Measurements from ENCODE around the gene PPP1R16B. TPM values are rescaled to one million over a fixed set of nuclear protein-coding genes. Genes with fewer than 3 reads are reported as not detected.

The PPP1R16B gene
- total RNA-seq, 2 donors from 2014 or later: 1.3 to 1.9 TPM

DNA sequence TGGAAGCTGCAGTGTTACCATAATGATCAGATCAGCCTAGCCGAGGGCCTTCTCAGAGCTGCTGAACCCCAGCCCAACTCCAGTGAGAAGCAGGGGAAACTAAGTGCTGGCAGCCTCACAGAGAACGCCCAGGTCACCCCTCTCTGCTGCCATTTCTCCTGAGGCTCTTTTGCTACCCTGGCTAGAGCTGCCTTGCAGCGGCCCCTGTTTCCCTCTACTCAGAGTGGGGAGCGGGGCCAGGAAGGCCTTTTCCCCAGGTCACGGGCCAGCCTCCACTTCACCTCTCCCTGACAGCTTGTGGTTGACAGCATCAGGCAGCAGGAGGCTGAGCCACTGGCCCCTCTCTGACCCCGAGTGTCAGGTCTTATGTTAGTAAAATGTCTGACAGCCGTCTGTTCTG is 34.5 kb upstream of the PPP1R16B start:
- TF ChIP-seq POLR2A (IDR thresholded peaks at IDR 0.05): no peak
- TF ChIP-seq POLR2AphosphoS5 (IDR thresholded peaks at IDR 0.05): no peak
- TF ChIP-seq CTCF (IDR thresholded peaks at IDR 0.05): no peak
- intact Hi-C loops (cut with DNase I): no loop called here
- Histone ChIP-seq H3K27me3 (replicated peaks; ENCODE audit: insufficient read depth) (no peaks in the 10 kb centered on the region), H3K27ac (no peak overlapping the region), H3K4me3 (no peak overlapping the region), H3K9me3 (no peaks in the 10 kb centered on the region), H3K36me3 (peaks cover 0 to 5% of the 10 kb centered on the region in 2 donors), H3K4me1 (replicated peaks) (no peaks in the 10 kb centered on the region)
- 81% methylated on average over 7 of the region's 7 CpGs for WGBS
- no peak for DNase-seq (ENCODE audit: low spot score)

DNA sequence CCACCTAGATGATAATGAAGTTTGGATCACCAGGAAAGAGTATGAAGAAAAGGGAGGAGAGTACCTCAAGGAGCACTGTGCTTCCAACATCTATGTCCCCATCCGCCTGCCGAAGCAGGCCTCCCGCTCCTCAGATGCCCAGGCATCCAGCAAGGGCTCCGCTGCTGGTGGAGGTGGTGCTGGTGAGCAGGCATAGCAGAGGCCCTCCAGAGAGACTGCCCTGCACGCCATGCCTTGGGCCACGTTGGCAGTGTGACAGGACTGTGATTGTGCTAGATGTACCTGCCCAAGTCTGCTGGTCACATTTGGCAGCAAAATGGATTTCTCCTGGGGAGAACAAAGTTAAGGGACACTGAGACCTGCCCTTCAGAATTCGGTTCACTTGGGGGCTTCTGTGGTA is 33.9 kb upstream of the PPP1R16B start:
- H3K27me3 ChIP-seq (replicated peaks; ENCODE audit: insufficient read depth): no peaks in the 10 kb centered on the region
- no peak overlapping the region for H3K27ac ChIP-seq
- H3K9me3 ChIP-seq: no peaks in the 10 kb centered on the region
- no peak for DNase-seq (ENCODE audit: low spot score)
- peaks cover 0 to 5% of the 10 kb centered on the region in 2 donors for H3K36me3 ChIP-seq
- no peaks in the 10 kb centered on the region for H3K4me1 ChIP-seq (replicated peaks)
- TF ChIP-seq POLR2A (IDR thresholded peaks at IDR 0.05) (no peak), POLR2AphosphoS5 (IDR thresholded peaks at IDR 0.05) (no peak), CTCF (IDR thresholded peaks at IDR 0.05) (no peak)
- no peak overlapping the region for H3K4me3 ChIP-seq
- WGBS: 94% methylated on average over 7 of the region's 7 CpGs
- intact Hi-C loops (cut with DNase I): no loop called here

DNA sequence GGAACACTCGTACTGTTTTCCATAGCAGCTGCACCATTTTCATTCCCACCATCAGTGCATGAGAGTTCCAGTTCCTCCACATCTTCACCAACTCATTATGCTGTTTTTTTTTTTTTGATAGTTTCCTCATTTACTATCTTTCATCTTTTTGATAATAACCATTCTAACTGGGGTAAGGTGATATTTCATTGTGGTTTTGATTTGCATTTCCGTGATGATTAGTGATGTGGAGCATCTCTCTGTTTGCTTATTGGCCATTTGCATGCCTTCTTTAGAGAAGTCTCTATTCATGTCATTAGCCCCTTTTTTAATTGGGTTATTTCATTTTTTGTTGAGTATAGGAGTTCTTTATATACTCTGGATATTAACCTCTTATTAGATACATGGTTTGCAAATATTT is 31.3 kb upstream of the PPP1R16B start:
- Histone ChIP-seq H3K4me3 (no peak overlapping the region), H3K36me3 (peaks cover 0 to 5% of the 10 kb centered on the region in 2 donors), H3K27me3 (replicated peaks; ENCODE audit: insufficient read depth) (no peaks in the 10 kb centered on the region), H3K9me3 (no peaks in the 10 kb centered on the region), H3K27ac (no peak overlapping the region), H3K4me1 (replicated peaks) (no peaks in the 10 kb centered on the region)
- no peak for DNase-seq (ENCODE audit: low spot score)
- intact Hi-C loops (cut with DNase I): no loop called here
- no peak for TF ChIP-seq POLR2A (IDR thresholded peaks at IDR 0.05)
- TF ChIP-seq CTCF (IDR thresholded peaks at IDR 0.05): no peak
- no peak for TF ChIP-seq POLR2AphosphoS5 (IDR thresholded peaks at IDR 0.05)
- 66% methylated on average over 2 of the region's 2 CpGs for whole genome bisulfite sequencing

GRCh38 chr20:38776363-38776762 is 29.1 kb upstream of the PPP1R16B start:
- no peak for DNase-seq (ENCODE audit: low spot score)
- intact Hi-C loops (cut with DNase I): no loop called here
- Histone ChIP-seq H3K27ac (no peak overlapping the region), H3K27me3 (replicated peaks; ENCODE audit: insufficient read depth) (no peaks in the 10 kb centered on the region), H3K36me3 (no peaks in the 10 kb centered on the region), H3K4me1 (replicated peaks) (no peaks in the 10 kb centered on the region), H3K4me3 (no peak overlapping the region), H3K9me3 (no peaks in the 10 kb centered on the region)
- TF ChIP-seq POLR2AphosphoS5 (IDR thresholded peaks at IDR 0.05): no peak
- TF ChIP-seq CTCF (IDR thresholded peaks at IDR 0.05): no peak
- TF ChIP-seq POLR2A (IDR thresholded peaks at IDR 0.05): no peak
- WGBS: 98% methylated on average over 11 of the region's 11 CpGs

GRCh38 chr20:38779247-38780097 is 26.0 kb upstream of the PPP1R16B start:
- H3K27me3 ChIP-seq (replicated peaks; ENCODE audit: insufficient read depth): no peaks in the 10 kb centered on the region
- intact Hi-C loops (cut with DNase I): no loop called here
- H3K36me3 ChIP-seq: no peaks in the 10 kb centered on the region
- H3K4me3 ChIP-seq: no peak overlapping the region
- 50% methylated on average over 19 of the region's 19 CpGs for WGBS
- H3K4me1 ChIP-seq (replicated peaks): no peaks in the 10 kb centered on the region
- no peaks in the 10 kb centered on the region for H3K9me3 ChIP-seq
- H3K27ac ChIP-seq: no peak overlapping the region
- no peak for TF ChIP-seq POLR2A (IDR thresholded peaks at IDR 0.05)
- TF ChIP-seq CTCF (IDR thresholded peaks at IDR 0.05): no peak
- TF ChIP-seq POLR2AphosphoS5 (IDR thresholded peaks at IDR 0.05): no peak
- no peak for DNase-seq (ENCODE audit: low spot score)

Measured in prostate gland (tissue), 2 donors.